HG02981 (cell line): ENCODE results near the gene ARMC9.

Source experiments
- ATAC-seq: cut with Tn5 transposase; IDR thresholded peaks from one replicate; pipeline ENCODE4 v1.9.1; 2021; ENCODE audit warnings: mild to moderate bottlenecking, moderate library complexity; ENCODE audit not compliant: unreplicated experiment

The ARMC9 gene

DNA sequence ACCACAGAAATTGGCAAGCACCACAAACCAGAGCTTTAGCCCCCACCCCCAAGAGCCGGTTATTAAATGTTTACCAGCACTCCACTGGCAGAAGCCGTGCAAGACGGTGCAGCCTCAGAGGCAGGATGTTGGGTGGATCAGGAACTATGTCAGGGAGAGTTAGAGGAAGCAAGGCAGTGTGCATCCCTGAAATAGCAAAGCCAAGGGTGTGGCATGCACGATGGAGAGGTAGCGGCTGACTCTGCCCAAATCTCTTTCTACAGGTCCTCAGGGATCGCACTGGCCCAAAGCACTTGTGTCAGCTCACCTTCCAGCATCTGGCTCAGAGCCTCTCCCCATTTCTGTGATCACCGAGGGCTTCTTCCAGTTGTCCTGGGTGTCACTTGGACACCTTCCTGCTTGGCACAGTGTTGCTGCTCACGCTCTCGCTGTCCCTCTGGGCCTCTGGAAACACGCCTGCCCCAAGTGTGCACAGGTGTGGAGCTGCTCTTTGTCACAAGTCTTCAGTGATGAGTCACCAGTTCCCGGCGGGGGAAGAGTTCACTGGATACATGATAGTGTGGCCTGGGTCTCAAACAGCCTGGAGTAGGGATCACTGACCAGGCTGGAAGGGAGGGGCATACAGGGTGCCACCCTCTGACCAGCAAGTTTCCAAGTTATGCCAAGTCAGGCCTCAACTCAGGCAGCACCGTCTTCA, 179.7 kb downstream of the ARMC9 start:
- no peak for ATAC-seq

DNA sequence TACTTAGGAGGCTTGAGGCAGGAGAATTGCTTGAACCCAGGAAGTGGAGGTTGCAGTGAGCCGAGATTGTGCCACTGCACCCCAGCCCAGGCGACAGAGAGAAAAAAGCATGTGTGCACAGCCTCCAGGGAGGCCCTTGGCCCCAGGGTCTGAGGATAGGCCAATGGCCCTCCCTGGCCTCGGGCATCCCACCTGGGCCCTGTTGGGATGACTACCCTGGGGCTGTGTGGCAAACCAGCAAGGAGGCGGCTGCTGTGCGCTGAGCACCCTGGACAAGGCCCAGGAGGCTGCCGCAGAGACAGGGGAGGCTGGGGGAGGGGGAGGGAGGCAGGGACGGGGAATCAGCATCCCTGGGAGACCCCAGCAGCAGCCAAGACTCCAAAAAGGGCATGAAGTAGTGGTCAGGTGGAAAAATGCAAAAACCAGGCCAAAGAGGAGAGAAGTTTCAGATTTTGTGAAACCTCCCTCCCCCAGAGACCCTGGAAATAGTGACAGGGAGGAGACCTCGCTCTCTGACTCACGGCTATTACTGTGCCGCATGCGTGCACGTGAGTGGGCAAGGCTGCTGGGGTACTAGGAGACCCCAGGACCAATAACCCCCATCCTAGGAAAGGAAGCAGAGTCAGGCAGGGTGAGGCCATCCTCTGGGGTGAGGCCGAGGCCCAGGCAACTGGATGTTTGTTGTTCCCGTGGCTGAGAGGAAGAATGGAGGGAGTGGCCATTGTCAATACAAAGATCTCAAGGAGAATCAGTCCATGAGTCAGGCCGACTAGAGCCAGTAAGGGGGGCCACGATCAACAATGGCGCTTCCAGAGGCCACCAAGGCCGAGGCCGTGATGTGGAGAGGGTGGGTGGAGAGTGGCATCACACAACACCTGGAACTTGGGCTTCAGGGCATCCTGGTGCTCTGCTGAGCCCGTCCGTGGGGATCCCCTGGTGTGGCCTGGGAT, 181.1 kb downstream of the ARMC9 start:
- no peak for ATAC-seq

DNA sequence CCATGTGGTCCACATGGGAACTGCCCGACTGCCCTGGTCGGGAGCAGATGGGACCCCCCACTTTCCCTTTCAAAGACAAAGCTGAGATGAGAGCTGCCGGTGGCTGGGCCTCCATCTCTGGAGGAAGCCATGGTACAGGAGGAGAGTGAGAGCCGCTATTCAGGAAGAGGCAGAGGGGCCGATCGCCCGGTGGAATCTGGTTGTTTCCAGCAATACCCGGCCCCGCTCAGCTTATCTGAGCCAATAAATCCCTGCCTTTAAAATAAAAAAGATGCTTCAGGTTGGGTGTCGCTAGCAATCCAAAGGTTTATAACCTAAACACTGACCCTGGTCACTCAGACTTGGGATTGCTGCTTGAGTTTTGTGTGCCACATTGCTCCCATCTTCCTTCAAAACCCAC, 181.9 kb downstream of the ARMC9 start:
- ATAC-seq, result no peak

DNA sequence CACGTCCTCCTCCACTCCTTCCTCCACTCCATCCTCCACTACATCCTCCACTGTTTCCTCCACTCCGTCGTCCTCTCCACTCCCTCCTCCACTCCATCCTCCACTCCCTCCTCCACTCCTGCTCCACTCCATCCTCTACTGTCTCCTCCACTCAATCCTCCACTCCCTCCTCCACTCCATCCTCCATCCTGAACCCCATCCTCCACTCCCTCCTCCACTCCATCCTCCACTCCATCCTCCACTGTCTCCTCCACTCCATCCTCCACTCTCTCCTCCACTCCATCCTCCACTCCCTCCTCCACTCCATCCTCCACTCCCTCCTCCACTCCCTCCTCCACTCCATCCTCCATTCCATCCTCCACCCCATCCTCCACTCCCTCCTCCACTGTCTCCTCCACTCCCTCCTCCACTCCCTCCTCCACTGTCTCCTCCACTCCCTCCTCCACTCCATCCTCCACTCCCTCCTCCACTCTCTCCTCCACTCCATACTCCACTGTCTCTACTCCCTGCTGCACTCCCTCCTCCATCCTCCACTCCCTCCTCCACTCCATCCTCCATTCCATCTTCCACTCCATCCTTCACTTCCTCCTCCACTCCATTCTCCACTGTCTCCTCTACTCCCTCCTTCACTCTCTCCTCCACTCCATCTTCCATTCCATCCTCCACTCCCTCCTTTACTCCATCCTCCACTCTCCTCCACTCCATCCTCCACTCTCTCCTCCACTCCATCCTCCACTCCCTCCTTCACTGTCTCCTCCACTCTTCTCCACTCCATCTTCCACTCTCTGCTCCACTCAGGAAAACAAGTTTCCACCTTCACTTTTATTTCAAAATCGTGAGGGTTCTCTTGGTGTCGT, 182.8 kb downstream of the ARMC9 start:
- no peak for ATAC-seq

DNA sequence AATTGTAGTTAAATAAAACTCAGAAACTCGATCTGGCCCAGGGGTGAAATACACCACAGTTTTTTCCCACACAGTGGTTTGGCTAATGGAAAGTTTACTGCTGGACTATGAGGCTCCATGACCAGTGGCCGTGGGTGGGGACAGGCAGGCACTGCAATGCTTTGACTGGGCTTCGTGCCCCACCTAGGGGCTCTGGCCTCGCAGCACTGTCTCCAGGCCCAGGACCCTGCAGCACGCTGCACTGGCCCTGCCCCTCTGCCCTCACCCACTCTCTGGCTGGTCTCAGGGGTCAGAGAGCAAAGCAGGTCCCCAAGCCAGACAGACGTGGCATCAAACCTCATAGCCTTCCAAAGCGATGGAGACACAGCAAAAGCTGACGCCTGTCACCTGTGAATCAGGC, 183.7 kb downstream of the ARMC9 start:
- ATAC-seq, result no peak

DNA sequence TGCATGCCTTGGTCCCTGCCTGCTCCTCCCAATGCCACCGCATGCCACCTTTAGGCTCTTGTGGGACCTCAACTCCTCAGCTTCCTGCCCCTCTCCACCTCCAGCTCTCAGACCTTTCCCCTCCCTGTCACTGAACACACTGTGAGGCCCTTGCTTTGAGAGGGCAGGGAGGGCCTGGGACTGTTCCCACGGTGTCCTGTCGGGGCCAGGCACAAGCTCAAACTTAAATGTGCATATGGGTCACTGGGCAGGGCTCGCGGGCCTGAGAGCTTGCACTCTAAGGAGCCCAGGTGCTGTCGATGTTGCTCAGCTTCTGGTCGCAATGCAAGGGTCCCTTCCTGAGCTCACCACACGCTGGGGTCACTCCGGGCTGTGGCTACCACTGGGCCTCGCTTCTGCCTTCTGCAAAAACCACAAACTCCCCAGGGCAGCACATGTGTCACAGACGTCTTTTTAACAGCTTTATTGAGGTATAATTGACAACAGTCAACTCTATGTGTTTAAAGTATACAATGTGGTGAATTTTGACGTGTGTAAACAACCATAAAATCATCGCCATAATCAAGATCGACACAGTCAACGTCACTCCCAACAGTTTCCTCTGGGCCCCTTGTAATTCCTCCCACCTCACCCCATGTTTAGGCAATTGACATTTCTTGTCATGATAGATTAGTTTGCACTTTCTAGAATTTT, 185.1 kb downstream of the ARMC9 start:
- ATAC-seq, result no peak

DNA sequence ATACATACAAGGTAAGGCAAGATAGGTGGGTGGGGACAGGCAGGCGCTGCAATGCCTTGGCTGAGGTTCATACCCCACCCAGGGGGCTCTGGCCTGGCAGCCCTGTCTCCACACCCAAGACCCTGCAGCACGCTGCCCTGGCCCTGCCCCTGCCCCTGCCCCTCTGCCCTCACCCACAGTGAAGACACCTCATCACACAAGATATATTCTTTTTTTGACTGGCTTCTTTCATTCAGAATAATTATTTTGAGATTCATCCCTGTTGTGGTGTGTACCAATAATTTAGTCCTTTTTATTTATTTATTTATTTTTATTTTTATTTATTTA, 185.6 kb downstream of the ARMC9 start:
- no peak for ATAC-seq

DNA sequence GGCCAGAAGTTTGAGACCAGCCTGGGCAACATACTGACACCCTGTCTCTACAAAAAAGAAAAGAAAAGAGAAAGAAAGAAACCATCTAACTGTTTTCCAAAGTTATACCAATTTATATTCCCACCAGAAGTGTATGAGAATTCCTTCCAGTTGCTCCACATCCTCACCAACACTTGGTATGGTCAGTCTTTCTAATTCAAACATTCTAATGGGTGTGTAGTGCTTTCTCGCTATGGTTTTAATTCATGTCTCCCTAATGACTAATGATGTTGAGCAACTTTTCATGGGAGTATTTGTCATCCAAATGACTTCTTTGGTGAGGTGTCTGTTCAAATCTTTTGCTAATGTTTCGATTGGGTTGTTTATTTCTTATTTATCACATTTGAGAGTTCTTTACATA, 186.5 kb downstream of the ARMC9 start:
- no peak for ATAC-seq

DNA sequence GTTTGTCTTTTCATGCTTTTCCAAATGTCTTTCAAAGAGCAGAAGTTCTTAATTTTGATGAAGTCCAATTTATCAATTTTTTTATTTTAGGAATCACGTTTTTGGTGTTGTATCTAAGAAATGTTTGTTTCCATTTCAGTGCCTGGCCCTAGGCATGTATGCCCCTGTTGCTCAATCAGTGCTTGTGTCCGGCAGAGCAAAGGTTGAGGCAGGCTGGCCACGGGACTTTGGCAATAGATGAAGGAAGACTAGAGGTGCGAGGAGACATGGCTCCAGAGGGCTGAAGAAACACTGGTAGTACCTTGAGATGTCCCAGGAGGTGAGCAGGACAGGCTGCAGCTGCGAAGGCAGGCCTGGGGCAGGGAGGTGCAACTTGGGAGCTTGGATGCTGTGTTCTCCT, 187.0 kb downstream of the ARMC9 start:
- no peak for ATAC-seq

DNA sequence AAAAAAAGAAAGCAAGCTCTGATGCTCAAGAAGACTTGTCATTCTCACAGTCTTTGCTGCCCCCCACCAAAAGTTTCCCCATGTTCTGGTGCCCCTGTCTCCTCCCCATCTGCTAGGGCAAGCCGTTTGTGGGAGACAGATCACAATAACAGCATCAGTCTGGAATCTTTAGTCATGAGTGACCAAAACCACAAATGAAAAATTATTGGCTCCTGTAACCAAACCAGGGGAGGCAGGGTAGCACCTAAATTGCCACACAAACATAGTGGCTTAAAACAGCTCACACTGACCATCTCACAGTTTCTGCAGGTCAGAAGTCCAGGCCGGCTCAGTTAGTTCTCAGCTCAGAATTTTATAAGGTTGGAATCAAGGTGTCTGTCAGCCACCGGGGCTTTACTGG, 188.0 kb downstream of the ARMC9 start:
- no peak for ATAC-seq

DNA sequence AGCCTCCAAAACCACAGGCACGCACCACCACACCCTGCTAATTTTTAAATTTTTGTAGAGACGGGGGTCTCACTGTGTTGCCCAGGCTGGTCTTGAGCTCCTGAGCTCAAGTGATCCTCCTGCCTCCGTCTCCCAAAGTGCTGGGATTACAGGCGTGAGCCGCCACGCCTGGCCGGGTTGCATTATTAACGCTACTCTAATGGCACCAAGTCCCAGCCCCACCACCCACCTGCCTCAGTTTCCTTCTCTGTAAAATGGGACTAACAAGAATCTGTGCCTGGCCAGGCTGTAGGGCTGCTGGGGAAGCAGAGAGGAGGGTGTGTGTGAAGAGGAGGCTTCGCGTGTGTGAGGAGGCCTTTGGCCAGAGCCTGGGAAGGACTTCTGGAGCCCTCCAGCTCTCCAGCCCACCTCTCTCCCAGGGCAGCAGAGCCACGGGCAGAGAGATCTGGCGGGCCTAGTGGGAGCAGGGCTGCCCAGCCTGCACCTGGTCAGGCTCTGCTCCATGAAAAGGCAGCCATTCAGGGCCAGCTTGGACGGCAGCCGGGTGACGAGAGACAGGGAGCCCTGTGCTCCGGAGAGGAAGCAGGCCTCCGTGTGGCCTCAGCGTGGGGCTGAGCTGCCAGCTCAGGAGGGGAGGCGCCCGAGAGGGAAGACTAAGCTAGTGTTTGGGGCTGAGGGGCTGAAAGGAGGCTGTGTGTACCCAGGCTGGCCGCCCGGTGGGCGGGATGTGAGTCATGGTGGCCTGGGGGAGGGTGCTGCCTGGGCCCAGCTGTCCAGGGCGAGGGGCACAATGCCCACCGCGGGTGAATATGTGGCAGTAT, 189.7 kb downstream of the ARMC9 start:
- ATAC-seq, result no peak

DNA sequence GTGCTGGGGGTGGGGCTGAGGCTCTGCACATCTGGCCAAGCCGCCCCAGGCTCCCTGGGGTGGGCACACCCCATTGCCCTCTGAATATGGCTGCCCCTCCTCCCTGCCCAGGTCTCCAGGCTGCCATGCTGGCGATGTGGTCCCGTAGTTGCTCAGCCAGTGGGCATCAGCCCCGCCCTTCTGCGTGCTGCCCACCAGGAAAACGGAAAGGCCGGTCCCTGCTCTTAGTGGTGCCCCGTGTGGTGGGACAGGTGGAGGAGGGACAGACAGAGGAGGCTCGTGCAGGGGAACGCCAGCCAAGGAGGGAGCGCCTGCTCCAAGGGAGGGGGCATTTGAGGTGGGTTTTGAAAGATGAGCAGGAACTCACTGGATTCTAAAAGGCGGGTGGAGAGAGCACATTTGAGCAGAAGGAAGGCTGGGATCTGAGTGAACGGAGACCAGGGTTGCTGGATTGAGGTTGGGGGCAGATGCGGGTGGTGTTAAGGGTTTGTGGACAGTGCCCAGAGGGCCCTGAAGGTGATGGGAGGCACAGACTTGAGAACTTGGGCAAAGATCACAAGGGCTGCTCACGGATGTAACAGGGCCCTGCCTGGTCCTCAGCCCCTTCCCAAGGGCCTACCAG, 190.4 kb downstream of the ARMC9 start:
- ATAC-seq, result no peak

DNA sequence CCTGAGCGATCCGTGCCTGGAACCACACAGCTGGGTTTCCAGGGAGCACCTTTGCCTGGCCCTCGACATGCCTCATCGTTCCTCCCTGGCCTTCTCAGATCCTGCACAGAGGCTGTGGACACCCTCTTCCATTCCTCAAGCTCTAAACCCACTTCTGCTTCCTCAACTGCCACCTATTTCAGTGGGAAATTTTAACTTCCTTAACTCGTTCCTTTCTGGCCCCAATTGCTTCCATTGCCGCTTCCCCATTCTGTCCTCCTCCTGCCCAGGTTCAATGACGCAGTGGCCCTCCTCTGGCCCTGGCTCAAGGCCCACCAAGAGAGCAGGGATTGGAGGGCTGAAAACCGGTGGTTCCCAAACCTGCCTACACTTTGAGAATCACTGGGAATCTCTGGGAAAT, 192.2 kb downstream of the ARMC9 start:
- ATAC-seq, result no peak

DNA sequence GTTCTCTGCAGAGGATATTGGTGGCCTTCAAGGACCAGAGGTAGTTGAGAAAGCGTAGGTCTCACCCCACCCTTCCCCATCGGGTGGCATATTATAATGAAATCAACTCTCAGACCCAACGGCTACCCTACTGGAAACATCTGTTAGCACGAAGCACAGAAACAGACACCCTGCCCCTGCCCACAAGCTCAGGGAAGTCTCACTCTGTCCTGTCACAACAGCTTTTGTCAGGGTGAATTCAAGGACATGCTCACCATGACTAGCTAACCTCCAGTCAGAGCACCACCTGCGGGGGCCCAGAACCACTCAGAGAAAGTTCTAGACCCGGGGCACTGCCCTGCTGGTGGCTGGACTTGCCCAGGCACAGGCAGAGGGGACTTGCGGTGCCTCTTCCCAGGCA, 193.6 kb downstream of the ARMC9 start:
- ATAC-seq, result no peak

DNA sequence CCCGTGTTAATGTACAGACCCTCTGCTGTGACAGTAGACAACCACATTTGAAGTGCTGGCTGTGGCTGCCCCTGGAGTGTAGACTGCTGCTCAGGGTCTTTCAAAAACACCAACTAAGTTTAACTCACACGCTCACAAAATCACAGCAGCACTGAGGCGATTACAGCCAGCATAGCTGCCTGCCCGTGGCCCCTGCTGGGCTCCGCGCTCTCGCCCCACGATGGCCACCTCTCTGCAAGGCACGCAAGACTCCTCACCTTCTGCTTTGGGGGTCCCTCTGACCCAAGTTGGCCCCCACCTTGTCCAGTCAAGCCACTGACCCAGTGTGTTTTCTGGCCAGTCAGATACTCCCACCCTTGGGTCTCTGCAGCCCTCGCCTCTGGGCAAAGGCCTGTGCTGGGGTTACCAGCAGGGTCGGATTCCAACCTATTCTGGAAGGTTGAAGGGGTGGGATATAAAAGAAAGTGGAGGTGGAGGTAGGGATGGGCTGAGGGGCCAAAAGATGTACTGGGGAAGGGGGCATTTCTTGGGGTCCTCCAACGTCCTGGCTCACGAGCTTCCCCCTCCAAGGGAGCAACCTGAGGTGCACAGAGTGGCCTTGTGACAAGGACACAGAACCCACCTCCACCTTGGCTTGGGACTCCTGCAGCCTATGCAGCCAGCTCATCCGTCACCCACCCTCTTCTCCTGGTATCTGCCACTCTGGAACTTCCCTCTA, 194.2 kb downstream of the ARMC9 start:
- no peak for ATAC-seq

DNA sequence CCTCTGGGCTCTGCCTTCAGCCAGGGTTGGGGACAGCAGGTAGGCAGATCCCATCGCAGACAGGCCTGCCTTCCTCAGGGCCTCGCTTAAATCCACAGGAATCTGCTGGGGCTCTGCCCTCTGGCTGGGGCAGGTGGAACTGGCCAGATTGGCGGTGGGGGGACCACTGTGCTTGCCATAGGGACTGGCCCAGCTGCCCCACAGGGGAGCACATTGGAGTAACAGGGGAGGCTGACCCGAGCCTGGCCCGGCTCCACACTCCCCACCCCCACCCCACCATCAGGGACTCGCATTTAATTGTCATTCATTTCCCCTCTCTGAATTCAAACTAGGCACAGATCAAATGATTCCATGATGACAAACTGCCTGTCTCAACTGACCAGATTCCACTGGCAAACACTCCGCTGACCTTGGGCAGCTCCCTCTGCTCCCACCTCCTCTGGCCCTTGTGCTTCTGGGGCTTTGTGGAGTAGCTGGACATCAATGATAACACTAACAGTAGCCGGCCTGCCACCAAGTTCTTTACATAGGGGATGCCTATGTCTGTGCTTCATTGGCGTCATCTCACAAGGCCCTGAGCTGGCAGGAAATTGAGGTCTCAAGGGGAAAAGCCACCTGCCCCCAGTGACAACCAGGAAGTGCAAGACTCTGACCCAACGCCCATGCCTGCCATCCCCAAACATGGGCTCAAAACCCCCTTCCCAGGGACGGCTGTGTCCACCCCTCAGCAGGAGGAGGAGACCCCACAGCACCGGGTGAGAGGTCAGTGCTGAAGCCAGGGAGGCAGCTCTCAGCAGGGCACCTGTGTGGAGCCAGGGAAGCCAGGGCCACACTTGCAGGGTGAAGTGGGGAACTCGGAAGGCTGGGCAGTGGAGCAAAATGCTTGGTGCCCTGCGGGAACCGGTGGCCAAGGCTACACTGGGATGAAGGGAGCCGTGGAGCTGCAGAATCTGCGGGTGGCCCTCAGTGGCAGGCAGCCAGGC, 195.0 kb downstream of the ARMC9 start:
- ATAC-seq, result peak; percentile 38

DNA sequence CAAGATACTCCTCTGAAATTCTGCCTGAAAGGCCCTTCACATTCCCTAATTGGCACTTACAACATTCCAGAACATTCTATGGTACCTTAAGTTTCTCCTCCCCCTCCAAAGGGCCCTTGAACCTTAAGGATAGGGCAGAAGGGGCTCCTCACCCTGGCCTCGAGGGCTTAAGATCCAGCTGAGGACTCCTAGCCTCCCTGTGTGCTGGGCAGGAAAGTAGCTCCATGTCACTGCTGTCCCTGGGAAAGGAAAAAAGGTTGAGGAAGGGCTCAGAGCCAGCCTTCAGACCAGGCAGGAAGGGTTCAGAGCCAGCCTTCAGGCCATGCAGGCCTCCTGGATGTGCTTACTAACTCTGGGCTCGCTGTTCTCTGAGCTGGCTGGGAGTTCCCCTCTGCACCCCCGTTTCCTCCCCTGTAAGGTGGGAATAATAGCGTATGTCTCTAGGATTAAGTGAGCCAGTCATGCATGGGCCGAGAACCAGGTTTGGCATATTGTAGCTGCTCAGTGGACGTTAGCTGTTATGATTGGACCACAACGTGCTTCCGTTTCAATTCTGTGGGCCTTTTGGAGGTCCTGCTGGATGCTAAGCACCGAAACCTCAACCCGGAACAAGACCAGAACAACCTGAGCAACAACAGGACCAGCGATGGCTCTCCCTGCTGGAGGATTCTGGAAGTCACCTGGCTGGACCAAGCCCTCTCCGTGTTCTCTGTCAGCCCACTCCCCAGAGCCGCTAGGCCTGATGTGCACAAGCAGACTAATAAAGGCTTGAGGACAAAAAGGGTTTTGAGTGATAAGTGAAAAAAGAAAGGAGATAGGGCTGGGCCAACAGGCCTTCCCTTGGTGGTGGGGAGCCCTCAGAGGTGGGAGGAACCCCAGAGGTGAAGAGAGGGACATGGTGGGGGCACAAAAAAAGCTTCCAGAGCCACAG, 196.0 kb downstream of the ARMC9 start:
- peak; percentile 41 for ATAC-seq
